Activated effector memory CD4-positive, alpha-beta T cell treated with anti-CD3 and anti-CD28 coated beads, Interleukin-2, amount 50 U/mL, for 16 hours (primary cell): ENCODE results near the gene COA8.

Experiments
- DNase-seq: peaks from one replicate; pipeline ENCODE4 v3.0.0-alpha.2; 2020

Gene COA8

DNA sequence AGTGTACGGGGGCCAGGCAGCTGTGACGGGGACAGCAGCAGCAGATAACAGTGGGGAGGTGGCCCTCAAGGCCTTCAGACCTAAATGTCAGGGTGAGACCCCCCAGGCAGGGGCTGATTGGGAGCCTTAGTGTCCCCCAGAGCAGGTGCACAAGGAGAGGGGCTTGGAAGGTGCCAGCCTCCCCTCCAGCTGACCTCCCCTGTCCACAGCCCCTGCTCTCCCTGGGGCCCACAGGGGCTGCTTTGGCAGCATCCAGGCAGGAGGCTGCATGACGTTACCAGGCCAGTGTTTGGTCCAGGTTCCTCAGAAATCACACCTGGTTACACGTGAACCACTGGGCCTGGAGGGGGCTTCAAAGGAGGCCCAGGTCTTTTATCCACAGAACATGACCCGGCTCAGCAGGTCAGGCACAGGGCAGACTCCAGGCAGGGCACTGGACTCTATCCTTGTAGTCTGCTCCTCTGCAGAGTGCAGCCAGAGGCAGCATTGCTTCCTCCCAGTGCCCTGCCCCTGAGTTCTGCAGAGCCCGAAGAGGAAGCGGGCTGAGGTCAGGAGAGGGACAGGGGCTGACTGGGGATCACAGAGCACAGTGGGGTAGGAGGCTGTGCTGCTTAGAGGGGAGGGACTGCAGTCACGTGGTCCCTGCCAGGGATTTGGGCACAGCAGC lies 36.4 kb upstream of the COA8 start:
- DNase-seq: no peak

DNA sequence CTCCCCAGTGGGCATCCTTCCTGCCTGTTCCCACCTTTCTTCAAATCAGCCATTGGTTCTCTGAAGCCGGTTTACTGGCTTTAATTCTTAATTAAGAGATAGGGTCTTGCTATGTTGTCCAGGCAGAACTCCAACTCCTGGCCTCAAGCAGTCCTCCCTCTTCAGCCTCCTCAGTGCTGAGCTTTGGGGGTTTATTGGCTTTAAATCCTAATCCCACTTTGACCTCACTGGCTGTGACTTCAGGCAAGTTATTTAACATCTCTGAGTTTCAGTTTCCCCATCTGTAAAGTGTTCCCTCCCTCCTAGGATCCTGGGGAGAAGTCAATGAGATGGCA lies 35.9 kb upstream of the COA8 start:
- DNase-seq: no peak

DNA sequence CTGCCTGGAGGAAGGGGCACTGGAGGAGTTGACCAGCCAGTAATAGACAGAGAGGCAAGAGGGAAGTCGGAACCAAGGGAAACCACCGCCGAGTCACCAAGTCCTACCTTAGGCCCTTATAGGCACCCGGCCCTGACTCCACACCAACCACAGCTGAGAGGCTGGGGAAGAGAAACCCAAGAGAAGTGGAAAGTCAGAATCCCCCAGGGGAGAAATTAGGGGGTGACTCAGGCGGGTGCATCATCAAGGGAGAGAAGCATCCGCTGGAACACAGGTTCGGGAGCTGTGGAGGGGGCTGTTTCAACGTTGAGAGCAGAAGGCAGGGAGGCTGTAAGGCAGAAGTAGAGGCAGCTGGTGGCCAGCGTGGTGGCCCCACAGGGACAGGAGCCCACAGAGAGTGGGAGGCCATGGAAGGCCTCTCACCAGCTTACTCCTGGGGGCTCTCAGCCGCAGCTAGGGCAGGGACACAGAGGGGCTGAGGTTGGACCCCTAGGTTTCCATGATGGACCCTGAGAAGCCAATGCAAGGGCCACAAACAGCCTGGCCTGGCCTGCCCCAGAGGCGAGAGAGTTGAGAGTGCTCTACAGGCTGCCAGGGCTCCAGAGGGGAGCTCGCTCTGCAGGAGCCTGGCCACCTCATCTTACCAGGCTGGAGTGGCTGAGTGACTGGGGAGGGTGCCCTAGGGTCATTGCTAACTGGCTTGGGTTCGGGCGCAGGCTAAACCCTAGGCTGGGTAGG lies 35.2 kb upstream of the COA8 start:
- peak; percentile 72 for DNase-seq

DNA sequence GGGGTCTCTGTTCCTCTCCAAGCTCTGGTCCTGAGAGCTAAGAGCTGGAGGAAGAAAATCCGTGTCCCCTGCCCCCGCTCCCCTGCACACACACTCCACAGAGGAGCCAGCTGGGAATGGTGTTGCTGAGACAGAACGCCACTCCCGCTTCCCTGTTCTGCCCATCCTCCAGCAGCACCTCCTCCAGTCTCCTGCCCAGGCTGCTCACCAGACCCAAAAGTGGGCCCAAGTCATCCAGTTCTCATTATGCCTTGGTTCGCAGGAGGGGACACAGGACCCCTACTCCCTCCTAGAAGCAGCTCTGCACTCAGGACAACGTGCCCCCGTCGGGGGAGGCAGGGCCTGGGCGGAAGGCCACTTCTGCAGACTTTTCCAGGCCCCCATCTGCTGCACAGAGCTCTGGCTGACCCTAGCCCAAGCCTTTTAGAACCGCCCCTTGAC lies 34.6 kb upstream of the COA8 start:
- DNase-seq: no peak

DNA sequence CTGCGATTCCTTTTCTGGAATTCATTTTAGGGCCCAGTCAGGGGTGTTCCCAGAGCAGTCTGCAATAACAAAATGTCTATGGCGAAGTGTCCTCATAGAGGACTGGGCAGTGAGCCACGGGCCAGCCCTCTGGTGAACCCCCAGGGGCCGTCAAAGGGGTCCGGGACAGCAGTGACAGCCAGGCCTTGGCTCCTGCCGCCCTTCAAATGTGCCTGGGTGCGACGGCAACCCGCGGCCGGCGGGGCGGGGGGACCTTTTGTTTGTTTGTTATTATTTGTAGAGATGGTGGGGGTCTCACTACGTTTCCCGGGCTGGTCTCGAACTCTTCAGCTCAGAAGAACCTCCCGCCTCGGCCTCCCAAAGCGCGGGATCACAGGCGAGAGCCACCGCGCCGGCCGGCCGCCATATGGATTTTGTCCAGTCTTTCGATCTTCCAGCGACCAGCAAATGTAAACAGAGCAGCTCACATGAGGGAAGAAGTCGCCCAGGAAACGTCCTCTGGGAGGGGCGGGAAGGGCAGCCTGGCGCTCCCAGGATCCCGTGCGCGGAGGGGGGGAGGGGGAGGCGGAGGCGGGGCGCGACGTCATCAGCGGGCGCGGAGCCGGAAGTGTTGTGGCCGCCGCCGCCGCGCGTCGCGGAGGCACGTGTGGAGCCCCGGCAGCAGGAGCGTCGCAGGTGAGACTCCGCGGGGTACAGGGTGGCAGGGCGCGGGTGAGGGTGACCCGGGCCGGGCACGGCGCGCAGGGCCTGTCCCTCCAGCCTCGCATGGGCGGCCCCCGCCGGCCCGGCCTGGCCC lies 34.0 kb upstream of the COA8 start, which contains the start of gene TRMT61A:
TRMT61A (plus strand) TSS at position 610 of the 796 bp plus-strand sequence. CDS start 783 bp downstream, outside the sequence.
- peak; percentile 92 for DNase-seq

DNA sequence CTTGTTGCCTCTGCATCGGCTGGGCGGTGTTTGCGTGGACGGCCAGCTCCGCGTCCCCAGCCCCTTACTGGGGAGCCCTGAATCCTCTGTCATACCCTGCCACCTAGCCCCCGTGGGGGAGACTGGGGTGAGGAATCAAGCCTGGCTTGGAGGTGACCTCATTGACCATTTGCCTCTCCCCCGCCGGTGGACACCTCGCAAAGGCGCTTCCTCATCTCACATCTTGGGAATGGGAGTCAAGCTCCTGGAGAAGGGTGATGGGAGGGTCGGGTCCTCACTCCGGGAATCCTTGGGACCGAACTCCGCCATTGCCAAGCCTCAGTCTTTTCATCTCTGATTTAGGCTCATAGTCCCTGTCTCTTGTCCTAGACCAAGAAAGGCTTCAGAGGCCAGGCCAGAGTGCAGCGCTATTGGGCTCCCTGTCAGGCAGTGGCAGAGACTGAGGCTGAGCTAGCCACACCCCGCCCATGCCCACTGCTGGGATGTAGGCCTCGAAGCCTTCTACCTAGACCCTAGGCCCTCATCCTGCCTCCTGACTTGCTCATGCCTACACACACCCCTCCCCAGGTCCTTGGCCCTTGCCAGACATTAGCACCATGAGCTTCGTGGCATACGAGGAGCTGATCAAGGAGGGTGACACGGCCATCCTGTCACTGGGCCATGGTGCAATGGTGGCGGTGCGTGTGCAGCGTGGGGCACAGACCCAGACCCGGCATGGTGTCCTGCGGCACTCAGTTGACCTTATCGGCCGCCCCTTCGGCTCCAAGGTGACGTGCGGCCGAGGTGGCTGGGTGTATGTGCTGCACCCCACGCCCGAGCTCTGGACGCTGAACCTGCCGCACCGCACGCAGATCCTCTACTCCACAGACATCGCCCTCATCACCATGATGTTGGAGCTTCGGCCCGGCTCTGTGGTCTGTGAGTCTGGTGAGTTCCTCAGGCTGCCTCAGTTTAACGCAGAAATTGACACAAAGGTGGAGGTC lies 33.1 kb upstream of the COA8 start:
- no peak for DNase-seq

DNA sequence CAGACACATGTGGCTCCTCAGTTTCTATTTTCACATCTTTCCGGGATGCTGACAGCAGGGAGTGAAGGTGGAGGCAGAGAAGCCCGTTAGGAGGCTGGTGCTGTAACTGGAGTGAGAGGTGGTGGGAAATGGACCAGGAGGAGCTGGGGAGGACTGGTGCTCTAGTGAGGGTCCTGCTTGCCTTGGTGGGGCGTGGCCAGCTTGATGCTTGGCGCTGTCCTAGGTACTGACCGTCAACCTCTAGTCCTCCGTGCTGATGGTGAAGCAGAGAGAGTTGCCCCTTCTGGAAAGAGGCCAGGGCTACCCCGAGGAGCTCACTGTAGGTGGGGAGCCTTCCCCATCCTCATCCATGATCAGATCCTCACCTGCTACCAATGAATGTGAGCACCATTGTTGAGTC lies 32.4 kb upstream of the COA8 start:
- no peak for DNase-seq

DNA sequence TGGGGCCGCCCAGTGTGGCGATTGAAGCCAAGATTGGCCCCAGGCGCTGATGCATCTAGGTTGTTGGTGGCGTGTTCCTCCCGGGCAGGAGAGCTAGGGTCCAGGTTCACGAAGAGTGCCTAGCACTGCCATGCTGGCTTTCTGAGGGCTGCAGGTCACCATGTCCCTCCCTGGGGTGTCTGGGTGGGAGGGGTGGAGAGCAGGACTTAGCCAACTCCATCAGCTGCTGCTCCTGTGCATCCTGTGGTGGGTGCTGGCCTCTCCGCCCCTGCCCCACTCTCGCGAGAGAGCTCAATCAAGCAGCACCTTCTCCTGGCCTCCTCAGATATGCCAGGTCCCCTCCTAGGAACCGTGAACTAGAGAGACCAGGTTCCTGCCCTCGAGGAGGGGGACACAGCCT lies 31.9 kb upstream of the COA8 start:
- no peak for DNase-seq

DNA sequence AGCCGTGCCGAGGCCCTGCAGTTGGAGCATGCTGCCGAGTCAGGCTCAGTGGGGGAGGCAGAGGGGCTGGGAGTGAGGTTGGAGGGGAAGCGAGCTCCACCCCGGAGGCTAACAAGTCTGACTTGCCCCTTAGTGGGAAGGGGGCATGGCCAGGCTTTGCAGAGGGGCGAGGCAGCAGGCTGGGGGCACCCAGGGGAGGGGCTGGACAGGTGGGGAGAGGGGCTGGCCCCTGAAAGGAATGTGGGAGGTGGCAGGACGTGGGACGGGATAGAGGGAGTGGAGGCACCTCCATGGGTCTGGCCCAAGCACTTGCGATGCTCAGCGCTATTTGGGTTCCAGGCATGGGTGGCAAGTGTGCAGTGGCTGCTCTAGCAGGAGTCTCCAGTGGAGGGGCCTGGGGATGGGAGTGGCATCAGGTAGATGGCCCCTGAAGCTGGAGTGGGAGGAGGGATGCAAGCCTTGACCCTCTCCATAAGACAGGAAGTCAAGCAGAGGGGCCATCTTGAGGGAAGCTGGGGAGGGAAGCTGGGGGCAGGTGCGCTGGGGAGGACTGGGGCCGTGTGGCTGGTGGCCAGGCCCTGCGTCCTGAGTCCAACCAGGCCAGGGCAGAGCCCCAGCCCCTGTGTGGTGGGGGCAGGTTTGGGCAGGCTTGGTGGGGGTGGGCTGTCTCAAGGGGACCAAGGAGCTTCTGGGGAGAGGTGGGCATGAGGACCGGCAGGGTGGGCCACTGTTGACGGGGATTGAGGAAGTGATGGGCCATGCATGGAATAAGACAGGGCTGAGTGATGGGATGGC lies 31.1 kb upstream of the COA8 start:
- no peak for DNase-seq

DNA sequence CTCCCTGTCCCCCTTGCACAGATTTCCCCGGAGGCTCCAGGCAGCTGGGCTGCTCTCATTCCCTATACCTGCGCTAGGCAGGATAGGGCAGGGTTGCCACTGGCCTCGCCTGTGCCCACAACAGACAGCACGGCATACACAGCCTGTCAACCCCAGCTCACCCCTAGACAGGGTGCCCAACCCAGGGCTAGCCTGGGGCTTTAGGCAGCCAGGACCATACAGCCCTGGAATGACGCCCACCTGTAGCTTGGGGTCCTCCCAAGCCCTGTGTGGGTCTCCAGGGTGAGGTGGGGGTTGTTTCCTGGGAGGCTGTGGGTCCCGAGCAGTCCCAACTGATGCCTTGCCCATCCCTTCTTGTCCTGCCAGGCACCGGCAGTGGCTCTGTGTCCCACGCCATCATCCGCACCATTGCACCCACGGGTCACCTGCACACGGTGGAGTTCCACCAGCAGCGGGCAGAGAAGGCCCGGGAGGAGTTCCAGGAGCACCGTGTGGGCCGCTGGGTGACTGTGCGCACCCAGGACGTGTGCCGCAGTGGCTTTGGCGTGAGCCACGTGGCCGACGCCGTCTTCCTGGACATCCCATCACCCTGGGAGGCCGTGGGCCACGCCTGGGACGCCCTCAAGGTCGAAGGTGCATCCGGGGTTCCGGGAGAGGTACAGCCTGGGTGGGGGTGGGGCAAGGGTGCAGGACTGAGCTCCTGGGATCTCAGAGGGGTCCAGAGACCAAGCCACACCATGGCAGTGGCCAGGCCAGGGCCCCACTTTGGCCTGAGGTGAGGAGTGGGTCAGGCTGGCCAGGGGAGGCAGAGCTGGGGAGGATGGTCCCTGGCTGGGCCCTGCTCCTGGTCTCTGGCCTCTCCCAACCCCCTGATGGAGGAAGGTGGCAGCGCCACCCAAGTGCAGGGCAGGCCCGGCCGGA lies 30.3 kb upstream of the COA8 start:
- no peak for DNase-seq

DNA sequence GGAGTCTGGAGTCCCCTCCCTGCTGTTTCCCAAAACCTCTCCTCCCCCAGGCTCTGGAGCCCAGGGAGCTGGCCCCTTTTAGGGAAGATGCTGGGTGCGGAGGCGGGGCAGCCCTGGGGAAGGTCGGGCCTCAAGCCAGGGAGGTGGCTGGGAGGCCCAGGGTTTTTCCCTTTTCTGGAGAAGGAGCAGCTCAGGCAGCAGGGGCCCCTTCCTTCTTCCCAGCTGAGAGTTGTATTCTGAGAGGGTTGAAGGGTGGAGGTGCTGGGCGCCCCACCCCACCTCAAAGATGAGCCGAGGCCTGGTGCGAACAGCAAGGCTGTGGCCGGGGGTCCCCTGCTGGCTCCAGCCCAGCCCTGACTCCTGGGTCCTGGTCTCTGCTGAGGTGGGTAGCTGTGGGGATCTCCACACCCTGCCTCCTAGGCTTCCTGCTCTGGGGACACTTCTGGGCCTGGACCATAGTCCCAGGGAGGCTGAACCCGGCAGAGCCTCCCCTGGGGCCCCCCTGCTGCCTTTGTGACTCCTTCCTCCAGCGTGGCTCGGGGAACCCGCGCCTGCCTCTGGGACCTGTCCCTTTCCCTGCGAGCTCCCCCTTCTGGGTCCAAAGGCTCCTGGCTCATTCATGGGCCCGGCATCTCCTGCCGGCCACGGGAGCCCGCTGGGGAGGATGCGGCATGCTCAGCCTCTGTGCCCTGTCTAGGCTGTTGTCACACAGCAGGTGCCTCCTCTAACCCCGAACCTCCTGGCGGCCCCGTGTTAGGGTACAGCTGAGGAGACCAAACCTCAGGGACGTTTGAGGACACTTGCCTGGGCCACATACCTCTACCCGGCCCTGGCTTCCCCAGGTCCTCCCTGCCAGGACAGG lies 29.4 kb upstream of the COA8 start:
- no peak for DNase-seq

DNA sequence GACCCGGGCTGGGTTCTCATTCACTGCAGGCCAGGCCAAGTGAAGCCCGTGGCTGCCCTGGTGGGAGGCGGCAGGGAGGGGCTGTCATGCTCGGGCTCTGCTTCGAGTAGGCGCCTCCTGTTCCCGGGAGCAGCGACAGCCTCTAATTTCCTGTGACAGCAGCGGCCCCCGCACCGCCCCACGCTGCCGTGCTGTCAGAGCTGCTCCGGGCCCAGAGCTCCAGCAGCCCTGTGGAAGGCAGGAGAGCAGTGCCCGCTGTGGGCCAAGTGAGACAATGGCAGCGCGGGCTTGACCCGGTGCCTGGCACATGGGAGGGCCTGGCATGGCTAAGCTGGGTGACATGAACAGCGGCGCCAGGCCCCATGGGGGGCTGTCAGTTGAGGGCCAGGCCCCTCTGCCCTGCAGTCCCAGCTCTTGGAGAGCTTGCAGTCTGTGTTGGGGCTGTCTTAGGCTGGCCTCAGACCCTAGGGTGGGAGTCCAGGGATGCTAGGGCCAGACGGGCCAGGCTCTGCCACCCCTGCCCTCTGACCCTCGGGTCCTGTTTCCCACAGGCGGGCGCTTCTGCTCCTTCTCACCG lies 28.7 kb upstream of the COA8 start:
- DNase-seq: no peak

DNA sequence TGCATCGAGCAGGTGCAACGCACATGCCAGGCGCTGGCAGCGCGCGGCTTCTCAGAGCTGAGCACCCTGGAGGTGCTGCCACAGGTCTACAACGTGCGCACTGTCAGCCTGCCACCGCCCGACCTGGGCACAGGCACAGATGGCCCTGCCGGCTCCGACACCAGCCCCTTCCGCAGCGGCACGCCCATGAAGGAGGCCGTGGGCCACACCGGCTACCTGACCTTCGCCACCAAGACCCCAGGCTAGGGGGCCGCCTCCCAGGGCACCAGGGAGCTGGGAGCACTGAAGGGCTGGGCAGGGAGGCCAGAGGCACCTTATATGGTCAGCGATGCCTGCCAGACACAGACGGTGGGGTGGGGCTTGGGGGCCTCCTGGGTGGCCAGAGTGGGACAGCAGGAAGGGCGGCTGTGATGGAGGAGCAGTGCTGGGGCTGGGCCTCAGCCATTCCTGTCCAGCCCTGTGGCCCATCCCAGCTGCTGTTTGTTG lies 28.1 kb upstream of the COA8 start:
- no peak for DNase-seq

DNA sequence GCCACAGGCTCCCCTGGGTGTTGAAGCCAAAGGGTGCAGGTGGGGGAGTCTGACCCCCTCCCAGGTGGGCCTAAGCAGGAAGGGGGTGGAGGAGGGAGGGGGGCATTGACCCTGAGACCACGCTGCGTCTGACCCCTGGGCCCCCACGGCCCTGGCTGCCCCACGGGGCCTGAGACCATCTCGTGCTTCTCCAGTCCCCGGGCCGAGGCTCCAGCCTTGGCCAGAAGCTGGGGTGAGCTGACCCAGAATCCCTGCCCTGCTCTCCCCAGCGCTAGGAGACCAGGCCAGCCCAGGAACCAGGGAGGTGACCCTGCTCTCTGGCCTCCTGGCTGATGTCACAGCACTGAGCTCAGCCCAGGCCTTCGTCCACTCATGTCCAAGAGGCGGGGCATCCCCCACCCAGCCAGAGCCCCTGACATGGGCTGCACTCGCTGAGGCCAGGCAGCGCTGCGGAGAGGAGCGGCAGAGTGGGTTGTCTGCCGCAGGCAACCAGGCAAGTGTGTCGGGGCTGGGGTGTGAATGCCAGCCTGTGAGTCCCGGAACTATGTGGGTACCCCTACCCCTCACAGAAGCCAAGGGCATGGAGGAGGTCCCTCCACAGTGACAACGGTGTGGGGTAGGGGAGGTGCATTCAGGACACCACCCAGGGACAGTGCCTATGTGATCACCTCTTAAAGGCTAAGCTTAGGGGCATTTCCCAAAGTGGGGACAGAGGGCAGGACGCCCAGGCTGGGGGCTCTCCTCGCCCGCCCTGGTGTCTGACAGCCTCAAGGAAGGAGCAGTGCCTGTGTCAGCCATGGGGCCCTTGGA lies 27.5 kb upstream of the COA8 start:
- no peak for DNase-seq

DNA sequence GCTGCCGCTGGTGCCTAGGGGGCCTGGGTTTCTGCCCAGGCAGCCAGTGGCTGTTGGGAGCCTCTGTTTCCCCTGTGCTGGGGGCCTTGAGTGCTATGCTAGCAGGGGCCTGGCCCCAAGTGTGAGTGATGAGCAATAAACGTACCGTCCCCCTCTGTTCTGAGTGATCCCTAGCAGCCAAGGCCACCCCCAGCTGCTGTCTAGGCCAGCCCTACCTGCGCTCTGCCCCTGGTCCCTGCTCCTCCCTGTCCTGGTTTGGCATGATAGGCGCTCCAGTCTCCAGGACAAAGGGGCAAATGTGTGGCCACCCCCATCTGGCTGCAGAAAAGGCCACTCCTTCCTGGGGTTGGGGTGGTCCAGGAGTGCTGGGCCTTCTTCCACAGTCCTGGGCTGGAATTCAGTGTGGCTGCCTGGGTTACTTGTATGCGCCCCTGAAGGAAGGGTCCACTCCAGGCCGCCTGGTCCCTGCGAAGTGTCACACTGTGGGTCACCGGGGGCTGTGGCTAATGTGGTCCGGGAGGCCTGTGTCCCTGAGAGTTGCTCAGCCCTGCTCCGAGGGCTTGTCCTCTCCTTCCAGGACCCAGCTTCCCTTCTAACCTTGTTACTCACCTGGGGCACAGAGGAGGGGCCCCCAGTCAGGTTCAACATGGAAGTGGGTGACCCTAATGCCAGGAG lies 26.7 kb upstream of the COA8 start:
- DNase-seq: no peak

DNA sequence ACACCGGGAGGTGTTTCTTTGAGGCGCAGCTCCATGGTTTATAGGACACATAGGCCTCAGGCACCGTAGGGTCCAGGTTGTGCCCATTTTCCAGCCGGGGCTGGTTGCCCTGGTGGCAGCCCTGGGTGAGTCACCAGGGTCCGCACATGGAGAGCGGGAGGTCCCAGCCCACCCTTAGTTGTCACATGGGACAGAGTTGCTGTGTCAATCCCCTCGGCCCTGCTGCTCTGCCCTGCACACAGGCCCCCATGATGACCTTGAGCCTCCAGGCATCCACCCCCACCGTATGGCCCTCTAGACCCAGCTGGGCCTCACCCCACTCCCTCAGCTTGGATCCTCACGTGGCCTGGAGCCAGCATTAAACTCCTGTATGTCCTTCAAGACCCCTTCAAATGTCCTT lies 26.1 kb upstream of the COA8 start:
- no peak for DNase-seq

DNA sequence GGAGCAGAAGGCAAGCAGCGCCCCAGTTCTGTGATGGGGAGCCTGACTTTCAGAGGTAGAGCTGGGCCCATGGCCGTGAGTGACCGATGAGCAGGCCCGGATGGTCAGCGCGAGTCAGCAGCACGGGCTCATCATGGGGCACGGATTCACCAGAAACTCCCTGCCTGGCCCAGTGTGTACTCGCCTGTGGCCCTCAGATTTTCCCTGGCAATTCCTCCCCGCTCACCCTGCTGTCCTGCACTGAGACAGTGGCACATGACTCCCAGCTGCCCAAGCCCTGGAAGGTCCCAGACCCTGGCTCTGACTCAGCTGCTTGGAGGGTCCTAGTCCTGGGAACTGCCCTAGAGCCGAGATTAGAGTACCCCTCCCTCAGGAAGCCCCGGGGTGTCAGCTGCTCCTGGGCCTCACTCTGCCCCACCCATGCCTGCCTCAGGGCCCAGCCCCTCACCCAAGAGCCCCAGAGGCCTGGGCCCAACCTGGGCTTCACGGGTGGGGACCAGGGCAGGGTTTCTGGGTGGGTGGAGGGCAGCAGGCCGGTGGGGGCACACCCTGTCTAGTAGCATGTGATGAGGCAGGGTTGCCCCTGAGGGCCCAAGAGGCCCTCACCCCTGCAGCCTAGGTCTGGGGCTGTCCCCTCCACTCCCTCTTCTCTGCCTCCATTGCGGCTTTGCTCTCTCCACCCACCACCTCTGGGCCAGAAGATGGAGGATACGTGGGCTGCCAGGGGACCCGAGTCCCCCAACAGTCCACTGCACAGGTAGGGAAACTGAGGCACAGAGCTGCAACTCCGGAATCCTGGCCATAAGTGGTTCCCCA lies 25.4 kb upstream of the COA8 start:
- DNase-seq: no peak
